ENCODE results near the gene TRIL.

Gene TRIL

GRCh38 chr7:28999427-28999826, 41.3 kb upstream of the TRIL start:
- no peak overlapping the region for H3K27ac ChIP-seq
- TF ChIP-seq ZFX (IDR thresholded peaks at IDR 0.05) = no peak
- TF ChIP-seq CTCF (conservative IDR thresholded peaks at IDR 0.05) = no peak

DNA sequence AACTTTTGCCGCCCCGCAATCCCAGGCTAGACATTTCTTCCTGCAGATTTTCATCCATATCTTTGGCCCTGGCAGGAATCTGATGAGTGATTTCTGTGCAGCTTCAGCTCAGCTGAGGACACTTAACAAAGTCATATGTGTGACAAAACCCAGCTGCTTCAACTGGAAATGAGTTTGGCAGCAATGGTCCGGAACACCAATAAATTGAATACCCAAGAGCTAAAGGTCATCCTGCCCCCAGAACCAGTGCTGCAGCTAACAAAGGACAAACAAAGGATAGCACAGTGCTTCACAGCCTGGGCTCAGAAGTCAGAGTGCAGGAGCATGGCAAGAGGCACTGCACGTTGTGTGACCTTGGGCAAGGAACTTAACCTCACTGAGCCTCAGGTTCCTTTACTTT, 40.0 kb upstream of the TRIL start:
- TF ChIP-seq CTCF (conservative IDR thresholded peaks at IDR 0.05) (no peak), ZFX (IDR thresholded peaks at IDR 0.05) (no peak)

DNA sequence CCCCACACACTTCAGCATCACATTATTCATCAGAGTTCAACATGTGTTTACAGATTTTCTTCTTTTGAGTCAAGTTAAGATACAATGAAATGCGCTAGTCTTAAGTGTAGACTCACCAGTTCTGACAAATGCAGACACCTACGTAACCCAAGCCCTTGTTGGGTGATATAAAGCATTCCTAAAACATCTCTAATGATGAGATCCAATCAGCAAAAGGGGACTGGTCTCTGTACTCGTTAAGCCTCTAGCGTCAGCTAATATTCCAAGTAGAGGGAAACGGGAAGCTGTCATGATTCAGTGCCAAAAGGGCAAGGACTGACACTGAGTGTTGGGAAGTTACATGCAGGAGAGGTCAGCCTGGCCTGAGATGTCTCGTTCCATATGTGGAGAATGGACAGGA, 38.7 kb upstream of the TRIL start:
- TF ChIP-seq CTCF (conservative IDR thresholded peaks at IDR 0.05) = no peak
- TF ChIP-seq ZFX (IDR thresholded peaks at IDR 0.05) = no peak
- H3K27ac ChIP-seq = no peak overlapping the region

More for the DNA sequence above, 40.0 kb upstream of the TRIL start:
- no peak overlapping the region for H3K27ac ChIP-seq

DNA sequence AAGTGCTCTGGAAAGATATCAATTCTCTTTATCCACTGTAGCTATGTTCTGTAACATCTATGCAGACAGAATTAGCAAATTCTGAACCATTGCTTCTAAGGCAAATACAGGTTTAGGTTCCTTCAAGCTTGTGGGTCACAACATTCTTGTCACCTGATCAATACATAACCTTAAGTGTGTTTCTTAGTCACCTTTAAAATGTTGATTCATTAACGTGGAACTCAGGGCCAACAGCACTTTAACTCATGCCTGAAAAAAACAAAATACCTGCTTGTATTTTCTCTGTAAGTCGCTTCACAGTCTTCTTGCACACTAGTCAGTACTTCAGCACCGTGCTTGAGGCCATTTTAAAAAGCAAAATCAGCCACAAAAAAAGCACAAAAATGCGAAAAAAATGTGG, 35.2 kb upstream of the TRIL start:
- TF ChIP-seq CTCF (conservative IDR thresholded peaks at IDR 0.05) = no peak
- TF ChIP-seq ZFX (IDR thresholded peaks at IDR 0.05) = no peak

GRCh38 chr7:28992798-28993197, 34.7 kb upstream of the TRIL start:
- H3K27ac ChIP-seq = no peak overlapping the region
- TF ChIP-seq CTCF (conservative IDR thresholded peaks at IDR 0.05) = no peak
- no peak for TF ChIP-seq ZFX (IDR thresholded peaks at IDR 0.05)

More for the DNA sequence above, 35.2 kb upstream of the TRIL start:
- no peak overlapping the region for H3K27ac ChIP-seq

DNA sequence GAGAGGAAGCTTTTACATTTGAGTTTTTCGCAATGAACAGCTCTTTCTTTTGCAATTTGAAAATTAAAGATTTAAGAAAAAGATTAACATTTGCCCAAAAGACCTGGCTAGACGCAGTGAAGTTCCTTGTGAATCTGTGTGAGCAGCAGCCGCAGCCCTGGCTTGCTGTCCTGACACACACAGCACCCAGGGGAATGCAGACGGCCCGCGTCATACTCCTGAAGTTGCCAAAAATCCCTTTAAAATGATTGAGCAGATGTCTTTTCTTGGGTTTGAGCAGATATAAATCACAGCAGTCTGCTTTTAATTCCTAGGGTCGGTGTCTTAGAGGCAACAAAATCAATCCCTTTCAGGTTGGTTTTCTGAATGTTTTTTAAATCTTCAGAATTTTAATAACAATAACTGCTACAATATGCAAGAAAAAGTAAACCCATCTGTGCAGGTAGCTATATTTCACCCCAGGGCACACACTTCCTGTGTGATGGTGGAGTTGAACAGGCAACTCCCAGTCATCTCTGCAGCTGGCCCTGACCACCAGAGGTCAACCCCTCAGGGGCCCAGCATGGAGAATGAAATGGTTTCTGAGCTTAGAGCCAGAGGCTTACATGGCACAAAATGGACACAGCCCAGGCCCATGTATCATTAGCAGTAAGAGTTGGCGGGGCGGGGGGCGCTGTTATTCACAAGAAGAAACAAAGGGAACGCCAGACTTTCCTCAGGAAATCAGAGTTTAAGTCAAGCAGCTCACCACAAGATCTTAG, 32.2 kb upstream of the TRIL start:
- no peak for TF ChIP-seq ZFX (IDR thresholded peaks at IDR 0.05)
- no peak for TF ChIP-seq CTCF (conservative IDR thresholded peaks at IDR 0.05)
- H3K27ac ChIP-seq = no peak overlapping the region

DNA sequence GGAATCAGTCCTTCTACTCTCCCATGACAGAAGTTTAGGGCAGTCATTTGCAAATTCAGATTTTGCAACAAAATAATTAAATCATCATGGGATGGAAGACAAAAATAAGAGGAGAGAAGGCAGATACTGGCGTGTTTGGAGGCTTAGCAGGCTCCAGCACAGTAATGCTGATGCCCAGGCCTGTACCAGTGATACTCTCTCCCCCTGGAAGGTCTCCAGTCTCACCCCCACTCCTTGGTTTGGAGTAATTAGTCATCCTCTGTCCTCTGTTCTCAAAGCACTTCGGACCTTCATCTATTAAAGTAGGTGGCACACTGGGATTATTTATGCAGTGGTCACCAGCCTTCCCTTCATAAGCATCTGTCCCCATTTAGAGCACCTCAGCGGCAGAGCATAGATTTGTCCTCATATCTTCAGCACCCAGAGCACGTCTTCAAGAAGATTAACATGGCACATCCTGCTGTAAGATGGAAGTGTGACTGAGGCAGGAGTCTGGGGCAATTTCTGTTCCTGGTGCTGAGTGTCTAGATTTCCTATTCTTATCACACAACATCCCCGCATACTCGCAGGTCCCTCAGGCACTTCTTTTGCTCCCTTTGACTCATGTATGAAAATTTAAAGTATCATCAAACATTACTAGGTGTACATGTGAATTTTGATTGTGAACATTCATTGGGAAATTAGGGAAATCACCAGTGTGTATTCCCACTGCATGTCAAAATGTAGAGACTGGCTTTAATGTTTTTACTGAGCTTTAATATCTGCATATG, 31.3 kb upstream of the TRIL start:
- TF ChIP-seq CTCF (conservative IDR thresholded peaks at IDR 0.05) (no peak), ZFX (IDR thresholded peaks at IDR 0.05) (no peak)
- H3K27ac ChIP-seq = no peak overlapping the region

Measured in C4-2B (cell line).